DOHH2 (cell line): ENCODE data around the gene TTC34.

ENCODE experiments used
- H3F3A ChIP-seq: fragments of 200-600 bp; sonication (generic), shearing (Covaris generic); 2 replicates; pipeline ENCODE4 v1.6.0; 2016; ENCODE audit warnings: antibody characterized with exemption, mild to moderate bottlenecking; ENCODE audit not compliant: control insufficient read depth, insufficient read depth
- H3K27ac ChIP-seq: fragments of 200-600 bp; sonication (generic); 2 replicates; pipeline ENCODE4 v1.5.1; 2014; ENCODE audit warnings: low read depth, mild to moderate bottlenecking, low read length, moderate library complexity
- H3K27me3 ChIP-seq: fragments of 200-600 bp; sonication (generic); 2 replicates; pipeline ENCODE4 v1.6.1; 2014; ENCODE audit warnings: mild to moderate bottlenecking, low read length, mixed read lengths; ENCODE audit not compliant: control insufficient read depth
- H3K36me3 ChIP-seq: fragments of 200-600 bp; sonication (generic); 2 replicates; pipeline ENCODE4 v1.6.1; 2014; ENCODE audit warnings: mild to moderate bottlenecking, low read length, moderate library complexity, mixed read lengths; ENCODE audit not compliant: control insufficient read depth
- H3K4me1 ChIP-seq: fragments of 200-600 bp; sonication (generic); 2 replicates; pipeline ENCODE4 v1.6.1; 2014; ENCODE audit warnings: mild to moderate bottlenecking, low read length, mixed read lengths; ENCODE audit not compliant: control insufficient read depth
- H3K4me2 ChIP-seq: fragments of 200-600 bp; sonication (generic); 2 replicates; pipeline ENCODE4 v1.6.0; 2014; ENCODE audit warnings: mild to moderate bottlenecking, low read length, moderate library complexity
- H3K4me3 ChIP-seq: fragments of 200-600 bp; sonication (generic); 2 replicates; pipeline ENCODE4 v1.5.1; 2014; ENCODE audit warnings: mild to moderate bottlenecking, low read length, mixed read lengths
- H3K79me2 ChIP-seq: fragments of 200-600 bp; sonication (generic); 2 replicates; pipeline ENCODE4 v1.6.1; 2014; ENCODE audit warnings: mild to moderate bottlenecking, low read length, mixed read lengths; ENCODE audit not compliant: control insufficient read depth
- H3K9me2 ChIP-seq: fragments of 200-600 bp; sonication (generic); replicated peaks from 2 replicates; pipeline ENCODE4 v1.6.1; 2014; ENCODE audit warnings: mild to moderate bottlenecking, low read length, mixed read lengths; ENCODE audit not compliant: control insufficient read depth
- H3K9me3 ChIP-seq: fragments of 200-600 bp; sonication (generic); 2 replicates; pipeline ENCODE4 v1.6.1; 2014; ENCODE audit warnings: antibody characterized with exemption, low read length, mixed read lengths; ENCODE audit not compliant: control insufficient read depth, insufficient read depth
- H4K20me1 ChIP-seq: fragments of 200-600 bp; sonication (generic); 2 replicates; pipeline ENCODE4 v1.6.0; 2014; ENCODE audit warnings: low read depth, mild to moderate bottlenecking, antibody characterized with exemption, low read length, moderate library complexity; ENCODE audit not compliant: control insufficient read depth, insufficient read depth
- CTCF ChIP-seq: fragments of 200-600 bp; sonication (generic); IDR thresholded peaks from one replicate; pipeline ENCODE4 v1.5.1; 2014; ENCODE audit warnings: antibody characterized with exemption, mild to moderate bottlenecking, low read depth, low read length; ENCODE audit not compliant: poor library complexity, severe bottlenecking
- EZH2phosphoT487 ChIP-seq: fragments of 200-600 bp; sonication (generic); IDR thresholded peaks from 2 replicates; pipeline ENCODE4 v1.6.1; 2017; ENCODE audit warnings: borderline replicate concordance, mild to moderate bottlenecking, antibody characterized with exemption, low read length, moderate library complexity, mixed read lengths

Gene TTC34

GRCh38 chr1:2630498-2631135 is 170.9 kb downstream of the TTC34 start:
- no peaks in the 10 kb centered on the region for H3K27me3 ChIP-seq

GRCh38 chr1:2629627-2630497 is 171.6 kb downstream of the TTC34 start:
- no peaks in the 10 kb centered on the region for H3K36me3 ChIP-seq
- H3K4me1 ChIP-seq, result no peaks in the 10 kb centered on the region
- H3K27me3 ChIP-seq, result no peaks in the 10 kb centered on the region
- no peaks in the 10 kb centered on the region for H3F3A ChIP-seq
- TF ChIP-seq CTCF (no peak), EZH2phosphoT487 (no peak)
- no peak overlapping the region for H3K4me2 ChIP-seq
- no peaks in the 10 kb centered on the region for H3K9me2 ChIP-seq
- H3K4me3 ChIP-seq, result no peak overlapping the region
- H3K27ac ChIP-seq, result no peak overlapping the region
- H3K9me3 ChIP-seq, result peaks cover 15% of the 10 kb centered on the region
- no peaks in the 10 kb centered on the region for H4K20me1 ChIP-seq
- H3K79me2 ChIP-seq, result no peaks in the 10 kb centered on the region

More at GRCh38 chr1:2630498-2631135, 170.9 kb downstream of the TTC34 start:
- no peak for TF ChIP-seq CTCF
- no peak for TF ChIP-seq EZH2phosphoT487
- Histone ChIP-seq H3K9me3 (peaks cover 15% of the 10 kb centered on the region), H3K4me3 (no peak overlapping the region), H3F3A (no peaks in the 10 kb centered on the region), H3K9me2 (no peaks in the 10 kb centered on the region), H3K79me2 (no peaks in the 10 kb centered on the region), H3K27ac (no peak overlapping the region), H3K36me3 (no peaks in the 10 kb centered on the region), H4K20me1 (no peaks in the 10 kb centered on the region), H3K4me1 (no peaks in the 10 kb centered on the region), H3K4me2 (no peak overlapping the region)

GRCh38 chr1:2628933-2629626 is 172.4 kb downstream of the TTC34 start:
- Histone ChIP-seq H3K79me2 (no peaks in the 10 kb centered on the region), H3K4me1 (no peaks in the 10 kb centered on the region), H3K9me3 (peaks cover 15% of the 10 kb centered on the region), H3K27me3 (no peaks in the 10 kb centered on the region), H4K20me1 (no peaks in the 10 kb centered on the region), H3K4me3 (no peak overlapping the region), H3F3A (no peaks in the 10 kb centered on the region), H3K27ac (no peak overlapping the region), H3K36me3 (no peaks in the 10 kb centered on the region), H3K4me2 (no peak overlapping the region), H3K9me2 (no peaks in the 10 kb centered on the region)
- TF ChIP-seq CTCF, result no peak
- TF ChIP-seq EZH2phosphoT487, result no peak
